Activated CD8-positive, alpha-beta T cell treated with anti-CD3 and anti-CD28 coated beads for 36 hours (primary cell): ENCODE results near the gene CAPSL. TPM values are rescaled to one million over a fixed set of nuclear protein-coding genes. Genes with fewer than 3 reads are reported as not detected.

Source experiments
- ATAC-seq: fragments of 200-7000 bp; cut with Tn5 transposase; one replicate; pipeline ENCODE4 v1.10.0; 2021; ENCODE audit warnings: mild to moderate bottlenecking, moderate library complexity
- CTCF ChIA-PET: fragments of 350-600 bp; sonication (Branson Sonifier 250); formaldehyde crosslinking; loops from one replicate; lab custom pipeline; 2021; ENCODE audit warnings: antibody characterized with exemption; lab: Charles Lee
- POLR2A ChIA-PET: fragments of 350-600 bp; sonication (Branson Sonifier 250); formaldehyde crosslinking; loops from one replicate; lab custom pipeline; 2021; ENCODE audit warnings: antibody characterized with exemption; lab: Charles Lee
- DNase-seq: peaks from one replicate; pipeline ENCODE4 v3.0.0-alpha.2; 2020
- H3K27ac Mint-ChIP-seq: one replicate; pipeline ENCODE4 v1.8.0; 2021; ENCODE audit warnings: mild to moderate bottlenecking, mixed read lengths
- H3K27me3 Mint-ChIP-seq: one replicate; pipeline ENCODE4 v1.8.0; 2021; ENCODE audit warnings: mixed read lengths
- H3K36me3 Mint-ChIP-seq: one replicate; pipeline ENCODE4 v1.8.0; 2021; ENCODE audit warnings: low read depth, mixed read lengths
- H3K4me1 Mint-ChIP-seq: one replicate; pipeline ENCODE4 v1.8.0; 2021; ENCODE audit warnings: low read depth, mixed read lengths
- H3K4me3 Mint-ChIP-seq: one replicate; pipeline ENCODE4 v1.8.0; 2021; ENCODE audit warnings: mild to moderate bottlenecking, moderate library complexity, mixed read lengths
- H3K9me3 Mint-ChIP-seq: one replicate; pipeline ENCODE4 v1.8.0; 2021; ENCODE audit warnings: mixed read lengths
- CTCF ChIP-seq: fragments of 200-600 bp; IDR thresholded peaks from one replicate; pipeline ENCODE4 v1.8.0; 2022; ENCODE audit warnings: antibody characterized with exemption, mild to moderate bottlenecking
- intact Hi-C: fragments of 100-400 bp; cut with micrococcal nuclease; formaldehyde crosslinking; loops from one replicate; pipeline ENCODE4 v1.10.0; 2022
- total RNA-seq, 2 experiments: library from RNA; stranded (reverse); gene quantifications; one replicate each; pipeline ENCODE4 v1.2.3, GENCODE V29; 2021

Gene CAPSL
- total RNA-seq, 2 experiments from 2014 or later, result 0.43 to 0.56 TPM

GRCh38 chr5:35881758-35882157 is 56.7 kb downstream of the CAPSL start:
- Mint-ChIP-seq H3K36me3 (peaks cover 45% of the 10 kb centered on the region), H3K4me3 (no peak overlapping the region), H3K27ac (peak overlapping the region; percentile 47), H3K27me3 (no peaks in the 10 kb centered on the region), H3K9me3 (peaks cover 5% of the 10 kb centered on the region), H3K4me1 (peaks cover 70% of the 10 kb centered on the region)
- ChIA-PET CTCF (interaction anchor here (0.6 to 2.4 kb wide), 11 partner anchors 9 to 231 kb away, joined by 3 to 9 read pairs (median 5); no protein-coding TSS in a partner anchor), POLR2A (interaction anchor here (1.0 to 5.6 kb wide), 9 partner anchors 9 to 96 kb away, joined by 3 to 34 read pairs (median 12); partner anchors contain the start of gene IL7R)
- no peak for DNase-seq
- intact Hi-C loops, result no loop called here
- no peak for TF ChIP-seq CTCF
- no peak for ATAC-seq

GRCh38 chr5:35880156-35880555 is 58.3 kb downstream of the CAPSL start:
- ChIA-PET CTCF (interaction anchor here (0.7 to 1.9 kb wide), 8 partner anchors 15 to 229 kb away, joined by 3 to 9 read pairs (median 5); no protein-coding TSS in a partner anchor), POLR2A (interaction anchor here (1.0 to 5.6 kb wide), 6 partner anchors 14 to 58 kb away, joined by 3 to 34 read pairs (median 10); no protein-coding TSS in a partner anchor)
- intact Hi-C loops, result no loop called here
- Mint-ChIP-seq H3K36me3 (peaks cover 61% of the 10 kb centered on the region), H3K4me3 (no peak overlapping the region), H3K27ac (peak overlapping the region; percentile 67), H3K27me3 (no peaks in the 10 kb centered on the region), H3K9me3 (peaks cover 5% of the 10 kb centered on the region), H3K4me1 (peaks cover 83% of the 10 kb centered on the region)
- DNase-seq (no peak), ATAC-seq (no peak)
- no peak for TF ChIP-seq CTCF

GRCh38 chr5:35879649-35880048 is 58.8 kb downstream of the CAPSL start:
- Mint-ChIP-seq H3K4me1 (peaks cover 86% of the 10 kb centered on the region), H3K27me3 (no peaks in the 10 kb centered on the region), H3K36me3 (peaks cover 66% of the 10 kb centered on the region), H3K27ac (peak overlapping the region; percentile 60), H3K9me3 (peaks cover 5% of the 10 kb centered on the region), H3K4me3 (no peak overlapping the region)
- DNase-seq, result no peak
- no peak for TF ChIP-seq CTCF
- no peak for ATAC-seq
- POLR2A ChIA-PET, result interaction anchor here (1.1 to 5.6 kb wide), 6 partner anchors 9 to 24 kb away, joined by 5 to 34 read pairs (median 10); no protein-coding TSS in a partner anchor
- intact Hi-C loops, result no loop called here
- CTCF ChIA-PET, result interaction anchor here (0.7 to 1.9 kb wide), 7 partner anchors 15 to 85 kb away, joined by 3 to 9 read pairs (median 5); no protein-coding TSS in a partner anchor

GRCh38 chr5:35879096-35879495 is 59.3 kb downstream of the CAPSL start:
- POLR2A ChIA-PET, result interaction anchor here (1.1 to 5.6 kb wide), 4 partner anchors 9 to 25 kb away, joined by 5 to 34 read pairs (median 10); no protein-coding TSS in a partner anchor

More at GRCh38 chr5:35879096-35879495, 59.3 kb downstream of the CAPSL start:
- Mint-ChIP-seq H3K9me3 (peaks cover 5% of the 10 kb centered on the region), H3K27ac (peak overlapping the region; percentile 77), H3K4me3 (no peak overlapping the region), H3K27me3 (no peaks in the 10 kb centered on the region), H3K4me1 (peaks cover 87% of the 10 kb centered on the region), H3K36me3 (peaks cover 71% of the 10 kb centered on the region)
- ATAC-seq, result no peak
- CTCF ChIA-PET, result interaction anchor here (1.5 to 1.7 kb wide), 2 partner anchors 16 to 46 kb away, joined by 4 to 5 read pairs; no protein-coding TSS in a partner anchor
- intact Hi-C loops, result no loop called here
- no peak for DNase-seq
- no peak for TF ChIP-seq CTCF
